GM23338 (cell line): ENCODE measurements around the gene AJM1. TPM values are rescaled to one million over a fixed set of nuclear protein-coding genes. Genes with fewer than 3 reads are reported as not detected.

Source experiments
- ATAC-seq: fragments of 200-7000 bp; cut with Tn5 transposase; 3 replicates; pipeline ENCODE4 v1.9.1; 2020
- DNase-seq: peaks from one replicate; pipeline ENCODE4 v3.0.0-alpha.2; 2015; ENCODE audit warnings: low spot score
- H2AFZ ChIP-seq: fragments of 200-600 bp; sonication (generic); 2 replicates; pipeline ENCODE4 v1.8.0; 2016; ENCODE audit warnings: antibody characterized with exemption, mild to moderate bottlenecking, moderate library complexity
- H3F3A ChIP-seq: fragments of 200-600 bp; sonication (generic); replicated peaks from 2 replicates; pipeline ENCODE4 v1.8.0; 2017; ENCODE audit warnings: antibody characterized with exemption, mixed run types, low read depth
- H3K27ac ChIP-seq: fragments of 200-600 bp; sonication (generic); 2 replicates; pipeline ENCODE4 v1.6.1; 2016; ENCODE audit warnings: low read depth
- H3K27me3 ChIP-seq: fragments of 200-600 bp; sonication (generic); 2 replicates; pipeline ENCODE4 v1.8.0; 2016; ENCODE audit warnings: mild to moderate bottlenecking, mixed run types, moderate library complexity; ENCODE audit not compliant: insufficient read depth
- H3K36me3 ChIP-seq: fragments of 200-600 bp; sonication (generic); 2 replicates; pipeline ENCODE4 v1.8.0; 2016; ENCODE audit warnings: mild to moderate bottlenecking; ENCODE audit not compliant: insufficient read depth
- H3K4me1 ChIP-seq: fragments of 200-600 bp; sonication (generic); 2 replicates; pipeline ENCODE4 v1.8.0; 2016; ENCODE audit warnings: mild to moderate bottlenecking, moderate library complexity; ENCODE audit not compliant: insufficient read depth
- H3K4me2 ChIP-seq: fragments of 200-600 bp; sonication (generic); 2 replicates; pipeline ENCODE4 v1.7.1; 2017; ENCODE audit warnings: mixed run types
- H3K4me3 ChIP-seq: fragments of 200-600 bp; sonication (generic); 2 replicates; pipeline ENCODE4 v1.6.1; 2016; ENCODE audit warnings: mixed run types
- H3K79me2 ChIP-seq: fragments of 200-600 bp; sonication (generic); replicated peaks from 2 replicates; pipeline ENCODE4 v1.8.0; 2017; ENCODE audit warnings: mild to moderate bottlenecking; ENCODE audit not compliant: insufficient read depth
- H3K9me2 ChIP-seq: fragments of 200-600 bp; sonication (generic); 2 replicates; pipeline ENCODE4 v1.8.0; 2017; ENCODE audit not compliant: insufficient read depth
- H4K20me1 ChIP-seq: fragments of 200-600 bp; sonication (generic); replicated peaks from 2 replicates; pipeline ENCODE4 v1.8.0; 2017; ENCODE audit warnings: mild to moderate bottlenecking; ENCODE audit not compliant: insufficient read depth
- H3K27ac Mint-ChIP-seq: 2 replicates; pipeline ENCODE4 v1.8.0; 2020; ENCODE audit warnings: inconsistent platforms, mild to moderate bottlenecking, moderate library complexity, mixed read lengths
- H3K27me3 Mint-ChIP-seq: 3 replicates; pipeline ENCODE4 v1.8.0; 2022; ENCODE audit warnings: low read depth, mild to moderate bottlenecking, moderate library complexity, mixed read lengths, inconsistent platforms; ENCODE audit not compliant: insufficient read depth, poor library complexity
- H3K36me3 Mint-ChIP-seq: 3 replicates; pipeline ENCODE4 v1.8.0; 2021; ENCODE audit warnings: low read depth, mild to moderate bottlenecking, inconsistent platforms, moderate library complexity, mixed read lengths
- H3K4me1 Mint-ChIP-seq: 3 replicates; pipeline ENCODE4 v1.8.0; 2020; ENCODE audit warnings: mild to moderate bottlenecking, inconsistent platforms, mixed read lengths
- H3K4me3 Mint-ChIP-seq: 3 replicates; pipeline ENCODE4 v1.8.0; 2021; ENCODE audit warnings: moderate library complexity, mild to moderate bottlenecking, inconsistent platforms, mixed read lengths
- H3K9me3 Mint-ChIP-seq: 3 replicates; pipeline ENCODE4 v1.8.0; 2020; ENCODE audit warnings: moderate library complexity, mild to moderate bottlenecking, inconsistent platforms, mixed read lengths
- CREB1 ChIP-seq: fragments of 250-450 bp; sonication (Bioruptor Pico); IDR thresholded peaks from 2 replicates; pipeline ENCODE4 v1.5.0; 2020; ENCODE audit warnings: low read depth, mild to moderate bottlenecking, moderate library complexity
- CTCF ChIP-seq, 2 experiments: fragments of 200-600 bp in 1 of 2; sonication (generic) in 1 of 2; conservative IDR thresholded peaks; 2 replicates each; pipeline versions ENCODE4 v1.5.1 to v1.6.1; 2016 to 2017; ENCODE audit warnings: antibody characterized with exemption in 2 of 2, low read depth in 2 of 2, mild to moderate bottlenecking in 2 of 2, moderate library complexity in 1 of 2
- ETS1 ChIP-seq: IDR thresholded peaks from 2 replicates; pipeline ENCODE4 v1.6.1; 2016; ENCODE audit warnings: antibody characterized with exemption
- EZH2 ChIP-seq: fragments of 200-600 bp; sonication (generic); IDR thresholded peaks from one replicate; pipeline ENCODE4 v1.8.0; 2017; ENCODE audit warnings: antibody characterized with exemption, mild to moderate bottlenecking, low read depth; ENCODE audit not compliant: unreplicated experiment
- EZH2phosphoT487 ChIP-seq: fragments of 200-600 bp; sonication (generic); IDR thresholded peaks from one replicate; pipeline ENCODE4 v1.8.1; 2018; ENCODE audit warnings: antibody characterized with exemption; ENCODE audit not compliant: unreplicated experiment
- JUNB ChIP-seq: IDR thresholded peaks from one replicate; pipeline ENCODE4 v1.6.1; 2016; ENCODE audit warnings: antibody characterized with exemption; ENCODE audit not compliant: unreplicated experiment
- NANOG ChIP-seq: IDR thresholded peaks from 2 replicates; pipeline ENCODE4 v1.6.1; 2016; ENCODE audit warnings: antibody characterized with exemption, borderline replicate concordance
- POLR2AphosphoS5 ChIP-seq: IDR thresholded peaks from 2 replicates; pipeline ENCODE4 v1.6.1; 2016; ENCODE audit warnings: antibody characterized with exemption, low read depth
- REST ChIP-seq: IDR thresholded peaks from one replicate; pipeline ENCODE4 v1.6.1; 2018; ENCODE audit warnings: antibody characterized with exemption; ENCODE audit not compliant: unreplicated experiment
- STAT1 ChIP-seq: IDR thresholded peaks from one replicate; pipeline ENCODE4 v1.6.1; 2016; ENCODE audit warnings: antibody characterized with exemption; ENCODE audit not compliant: unreplicated experiment
- ZNF114 ChIP-seq: fragments of 250-450 bp; sonication (Bioruptor Pico); IDR thresholded peaks from 2 replicates; pipeline ENCODE4 v1.5.0; 2020; ENCODE audit warnings: mild to moderate bottlenecking, moderate library complexity
- ZNF331 ChIP-seq: fragments of 250-450 bp; sonication (Bioruptor Pico); IDR thresholded peaks from 2 replicates; pipeline ENCODE4 v1.5.0; 2020; ENCODE audit warnings: low read depth, mild to moderate bottlenecking, moderate library complexity
- ZNF462 ChIP-seq: fragments of 250-450 bp; sonication (Bioruptor Pico); IDR thresholded peaks from 2 replicates; pipeline ENCODE4 v1.5.0; 2020; ENCODE audit warnings: mild to moderate bottlenecking, moderate library complexity
- polyA plus RNA-seq: library from polyadenylated mRNA; unstranded; fragments of >200 nt; fragmentation: Nextera tagmentation; extraction: Ambion mirVana; gene quantifications from 2 replicates; pipeline ENCODE4 v1.2.1, GENCODE V29; 2016
- total RNA-seq: library from RNA; depleted of rRNA; stranded (reverse); fragments of >200 nt; shearing (Covaris generic); gene quantifications from 2 replicates; pipeline ENCODE4 v1.2.3, GENCODE V29; 2014

The AJM1 gene
- total and polyA plus RNA-seq, 2 experiments from 2014 or later = 0.36 to 0.49 TPM

- Mint-ChIP-seq H3K27me3 (peaks cover 8% of the 10 kb centered on the region), H3K4me3 (no peak overlapping the region), H3K4me1 (no peaks in the 10 kb centered on the region), H3K36me3 (peaks cover 41% of the 10 kb centered on the region), H3K9me3 (no peaks in the 10 kb centered on the region; the same call in 2 of the 3 replicates), H3K27ac (no peak overlapping the region)
- H3F3A ChIP-seq = peaks cover 5% of the 10 kb centered on the region; the same call in 1 of the 2 replicates
- DNase-seq (no peak), ATAC-seq (peak; percentile 18; the same call in 2 of the 3 replicates)
- H3K79me2 ChIP-seq = no peaks in the 10 kb centered on the region
- H3K4me1 ChIP-seq = no peaks in the 10 kb centered on the region
- H3K27ac ChIP-seq = no peak overlapping the region
- no peaks in the 10 kb centered on the region for H3K27me3 ChIP-seq
- H3K4me3 ChIP-seq = no peak overlapping the region
- H3K36me3 ChIP-seq = no peaks in the 10 kb centered on the region
- H3K4me2 ChIP-seq = no peak overlapping the region
- H4K20me1 ChIP-seq = peaks cover 6% of the 10 kb centered on the region
- TF ChIP-seq EZH2 (no peak), ZNF114 (CRISPR knock-in tag) (no peak), JUNB (no peak), REST (no peak), STAT1 (no peak), ETS1 (no peak), ZNF462 (CRISPR knock-in tag) (no peak), CREB1 (CRISPR knock-in tag) (no peak), CTCF (conservative IDR thresholded peaks at IDR 0.05; ENCODE audit: low read depth in 2 of 2) (no peak), NANOG (no peak), EZH2phosphoT487 (no peak), ZNF331 (CRISPR knock-in tag) (no peak), POLR2AphosphoS5 (no peak)
- no peaks in the 10 kb centered on the region for H3K9me2 ChIP-seq
- no peak overlapping the region for H2AFZ ChIP-seq
Observed at GRCh38 chr9:136829412-136829811, 12.9 kb upstream of the AJM1 start.
